Activated CD8-positive, alpha-beta memory T cell treated with anti-CD3 and anti-CD28 coated beads for 24 hours (primary cell): ENCODE results near the gene BUB1B.
A peak's percentile ranks its signal among the peaks of the same experiment; 100 is the strongest.

ENCODE experiments used
- DNase-seq: peaks from one replicate; pipeline ENCODE4 v3.0.0-alpha.2; 2020

BUB1B gene

DNA sequence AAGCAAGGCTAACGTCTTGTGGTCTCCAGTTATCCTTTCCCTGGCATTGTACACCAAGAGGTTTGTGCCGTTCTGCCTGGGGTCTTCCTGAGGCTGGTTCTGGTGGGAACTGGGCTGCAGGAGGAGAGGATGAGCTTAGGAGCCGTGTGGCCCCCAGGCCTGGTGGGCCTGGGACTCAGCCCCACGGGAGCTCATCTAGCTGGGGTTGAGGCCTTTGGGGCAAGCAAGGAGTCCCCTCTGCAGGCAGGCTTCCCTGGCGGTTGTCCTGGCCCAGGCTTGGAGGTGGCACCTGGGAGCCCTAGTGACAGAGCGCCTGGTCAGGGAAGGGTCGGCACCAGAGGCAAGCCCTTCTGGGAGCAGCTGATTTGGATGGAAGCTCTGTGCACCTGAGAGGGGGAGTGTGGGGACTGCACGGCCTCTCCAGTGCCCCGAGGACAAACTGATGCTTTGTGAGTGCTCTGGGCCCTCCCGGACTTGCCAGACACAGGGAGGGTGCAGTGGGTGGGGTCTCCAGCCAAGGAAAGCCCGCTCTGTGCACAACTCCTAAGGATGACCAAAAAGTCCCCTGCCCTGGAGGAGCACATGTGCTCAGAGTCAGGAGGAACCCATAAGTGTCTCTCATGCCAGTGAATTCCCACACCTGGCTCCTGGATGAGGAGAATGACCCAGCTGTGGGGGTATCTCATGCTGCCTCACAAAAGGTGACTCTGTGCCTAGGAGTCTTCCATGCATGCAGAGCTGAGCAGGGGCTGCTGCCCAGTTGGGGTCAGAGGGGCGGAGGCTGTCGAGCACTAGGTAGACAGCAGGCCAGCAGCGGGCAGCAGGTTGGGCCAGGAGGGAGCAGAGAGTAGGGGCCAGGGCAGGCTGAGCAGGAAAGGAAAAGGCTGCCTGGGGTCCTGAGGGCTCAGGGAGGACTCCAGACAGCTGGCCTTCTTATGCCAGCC lies 80.7 kb downstream of the BUB1B start:
- peak; percentile 47 for DNase-seq

- peak; percentile 44 for DNase-seq
Measured at GRCh38 chr15:40242213-40242599, 81.3 kb downstream of the BUB1B start.

GRCh38 chr15:40242601-40243000 lies 81.7 kb downstream of the BUB1B start:
- DNase-seq, result no peak

DNA sequence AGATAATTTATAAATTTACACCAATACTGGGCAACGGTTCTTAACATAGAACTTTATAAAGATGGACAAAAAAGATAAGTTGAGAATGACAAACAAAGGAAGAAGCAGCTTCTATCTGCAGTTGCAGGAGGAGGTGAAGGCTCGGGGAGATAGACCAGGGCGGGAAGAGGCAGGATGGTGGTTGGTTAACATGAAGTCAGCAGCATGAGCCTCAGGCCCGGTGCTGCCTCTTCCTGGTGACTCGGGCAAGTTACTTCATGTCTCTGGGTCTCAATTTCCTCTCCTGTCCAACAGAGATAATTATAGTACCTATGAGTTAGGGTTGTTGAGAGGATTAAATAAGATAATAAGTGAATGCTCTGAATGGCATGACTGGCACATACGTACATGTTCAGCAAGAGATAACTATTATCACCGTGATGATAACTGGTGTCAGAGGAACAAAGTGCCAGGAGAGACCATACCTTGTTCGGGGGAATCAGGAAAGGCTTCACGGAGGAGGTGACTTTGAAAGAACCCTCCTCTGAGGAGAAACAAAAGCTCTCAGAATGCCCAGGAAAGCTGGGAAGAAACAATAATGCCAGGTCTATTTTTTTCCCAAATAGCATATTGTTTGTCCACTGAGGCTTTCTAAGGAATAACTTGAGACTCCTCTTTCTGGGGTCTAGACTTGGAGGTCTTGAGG lies 82.4 kb downstream of the BUB1B start:
- DNase-seq, result peak; percentile 32

DNA sequence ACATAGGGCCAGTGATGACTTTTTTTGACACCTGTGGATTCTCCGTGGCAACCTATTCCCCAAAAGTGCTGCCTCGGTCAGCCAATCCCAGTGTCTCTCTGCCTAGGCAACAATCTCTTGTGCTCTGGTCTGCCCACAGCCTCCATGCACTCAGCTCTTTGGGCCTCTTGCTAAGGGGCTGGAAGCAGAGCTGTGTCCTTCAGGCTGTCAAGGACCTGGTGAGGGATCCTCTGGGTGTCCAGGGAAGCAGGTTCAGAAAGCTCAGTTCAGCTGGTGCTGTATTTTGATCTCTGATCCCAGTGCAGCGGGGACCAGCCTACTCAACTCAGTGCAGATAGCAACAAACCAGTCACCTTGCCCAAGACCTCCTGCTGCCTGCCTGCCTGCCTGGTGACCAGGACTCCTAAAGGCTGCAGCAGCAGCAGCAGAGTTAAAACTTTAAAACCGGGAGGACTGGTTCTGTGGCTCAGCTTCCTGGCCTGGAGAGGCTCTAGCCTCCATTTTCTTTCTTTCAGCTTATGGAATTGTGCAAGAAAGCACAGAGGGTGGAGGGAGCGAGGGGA lies 84.2 kb downstream of the BUB1B start:
- DNase-seq, result no peak

- DNase-seq, result no peak
Measured at GRCh38 chr15:40245666-40246450, 85.0 kb downstream of the BUB1B start.

- no peak for DNase-seq
Measured at GRCh38 chr15:40246496-40247280, 85.8 kb downstream of the BUB1B start.

DNA sequence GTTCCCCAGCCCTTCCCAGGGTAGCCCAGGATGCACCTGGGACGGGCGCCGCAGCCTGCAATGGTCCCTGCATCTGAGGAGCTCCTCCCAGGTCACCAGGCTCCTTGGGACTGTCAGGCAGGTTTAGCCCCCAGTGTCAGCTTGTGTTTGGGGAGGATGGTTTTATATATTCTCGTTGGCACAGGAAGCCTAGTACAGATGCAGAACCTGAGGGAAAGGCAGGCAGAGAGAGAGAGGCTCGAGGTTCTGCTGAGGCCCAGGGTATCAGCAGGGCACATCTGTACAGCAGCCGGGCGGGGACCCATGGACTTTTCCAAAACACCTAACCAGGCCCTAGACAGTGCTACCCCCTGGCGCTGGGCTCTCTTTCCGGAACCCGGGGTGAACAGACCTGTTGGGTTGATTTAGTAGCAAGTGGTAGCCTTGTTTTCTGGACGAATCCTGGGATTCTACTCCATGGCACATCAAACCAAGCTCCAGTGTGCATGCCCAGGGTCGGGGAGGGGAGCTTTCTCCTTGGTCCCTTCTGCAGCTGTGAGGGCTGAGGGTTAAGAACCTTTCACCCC lies 86.6 kb downstream of the BUB1B start:
- no peak for DNase-seq

DNA sequence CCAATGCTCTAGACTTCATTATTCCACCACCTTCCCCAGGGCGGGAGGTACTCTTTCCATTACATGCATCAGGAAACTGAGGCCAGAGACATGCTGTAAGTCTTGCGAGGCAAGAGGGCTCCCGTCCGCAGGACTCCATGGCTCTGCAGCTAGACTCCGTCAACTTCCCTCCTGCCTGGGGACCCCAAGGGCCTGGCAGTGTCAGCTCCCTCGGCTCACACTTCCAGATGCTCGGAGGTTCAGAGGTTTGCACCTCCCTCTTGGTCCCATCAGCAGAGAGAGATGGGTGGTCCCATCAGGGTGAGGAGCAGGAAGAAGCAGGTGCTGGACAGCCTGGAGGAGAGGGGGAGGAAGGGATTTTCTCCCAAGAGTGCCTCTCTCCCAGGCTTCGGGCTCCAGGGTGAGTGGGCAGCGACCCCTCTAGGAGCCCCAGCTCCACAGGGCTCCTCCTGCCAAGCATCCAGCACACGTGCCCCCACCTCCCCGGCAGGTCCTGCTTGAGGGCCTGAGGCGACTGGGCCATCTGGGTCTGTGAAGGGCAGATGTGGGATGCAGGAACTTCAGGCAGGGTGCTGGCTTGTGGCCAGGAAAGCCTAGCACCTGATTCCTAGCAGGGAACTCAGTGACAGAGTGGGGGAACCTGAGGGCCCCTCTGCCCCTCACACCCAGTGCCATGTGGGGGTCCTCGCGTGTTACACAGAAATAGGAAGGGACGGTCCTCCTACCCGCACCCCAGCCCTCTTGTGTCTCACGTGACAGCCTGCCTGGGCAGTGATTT lies 87.3 kb downstream of the BUB1B start:
- DNase-seq, result no peak

DNA sequence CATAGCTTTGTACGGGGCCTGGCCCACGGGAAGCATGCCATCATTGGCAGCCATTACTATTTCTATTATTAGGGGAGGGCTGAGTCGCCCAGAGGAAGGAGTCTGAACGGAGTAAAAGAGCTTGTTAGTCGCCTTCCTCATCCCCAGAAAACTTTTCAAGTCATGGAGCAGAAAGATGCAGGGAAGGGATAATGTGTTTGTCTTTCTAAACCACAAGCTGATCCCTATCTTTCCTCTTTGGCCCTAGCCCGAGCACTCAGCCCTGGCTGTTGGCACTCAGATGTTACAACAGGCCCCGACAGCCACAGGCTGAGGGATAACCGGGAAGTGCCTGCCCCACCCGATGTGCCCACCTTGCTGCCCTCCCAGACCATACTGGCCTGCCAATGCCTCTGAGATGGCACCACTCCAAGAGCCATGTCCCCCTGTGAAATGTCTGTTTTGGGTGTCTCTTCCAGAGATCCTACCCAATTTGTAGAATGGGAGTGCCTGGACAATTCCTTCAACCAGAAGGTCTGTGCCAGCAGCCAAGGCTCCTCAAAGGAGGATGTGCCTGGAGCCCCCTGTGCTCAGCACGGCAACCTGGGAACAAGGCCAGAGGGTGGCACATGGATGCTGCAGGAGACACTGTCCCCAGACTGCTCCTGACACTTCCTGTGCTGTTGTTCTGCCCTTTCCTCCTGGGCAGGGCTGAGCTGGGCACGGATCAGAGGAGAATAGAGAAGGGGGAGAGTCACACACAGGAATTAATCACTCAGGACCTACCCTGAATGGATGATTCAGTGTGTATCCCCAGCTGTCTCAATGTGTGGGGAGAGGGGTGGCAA lies 88.8 kb downstream of the BUB1B start:
- no peak for DNase-seq

GRCh38 chr15:40250304-40250656 lies 89.4 kb downstream of the BUB1B start:
- no peak for DNase-seq

GRCh38 chr15:40250771-40251483 lies 90.1 kb downstream of the BUB1B start:
- no peak for DNase-seq

DNA sequence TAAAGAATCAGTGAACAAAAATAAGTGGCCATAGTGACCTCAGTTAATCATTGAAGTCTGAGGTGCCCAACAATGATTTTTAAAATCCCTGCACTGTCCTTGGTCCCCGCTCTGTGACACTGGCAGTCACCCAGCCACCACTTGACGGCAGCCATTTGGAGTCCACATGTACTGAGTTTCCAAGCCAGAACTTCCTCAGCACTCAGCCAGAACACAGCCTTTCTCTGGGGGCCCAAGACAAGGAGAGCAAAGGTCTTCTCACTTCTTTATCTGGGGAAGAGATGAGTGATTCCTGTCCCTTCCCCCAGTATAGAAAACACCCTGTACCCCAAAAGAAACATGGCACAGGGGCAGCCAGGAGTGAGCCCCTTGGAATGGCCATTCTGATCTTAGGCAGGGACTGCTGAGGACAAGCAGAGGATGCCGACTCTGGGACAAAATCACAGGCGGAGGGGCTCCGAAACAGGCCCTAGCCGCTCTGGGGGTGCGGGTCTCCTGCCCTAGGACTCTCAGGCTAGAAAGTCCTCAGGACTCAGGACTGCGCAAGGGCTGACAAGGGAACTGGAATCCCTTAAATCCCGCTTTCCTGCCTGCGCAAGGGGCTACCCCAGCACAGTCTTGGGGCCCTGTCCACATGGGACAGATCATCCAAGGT lies 90.7 kb downstream of the BUB1B start:
- DNase-seq, result no peak

DNA sequence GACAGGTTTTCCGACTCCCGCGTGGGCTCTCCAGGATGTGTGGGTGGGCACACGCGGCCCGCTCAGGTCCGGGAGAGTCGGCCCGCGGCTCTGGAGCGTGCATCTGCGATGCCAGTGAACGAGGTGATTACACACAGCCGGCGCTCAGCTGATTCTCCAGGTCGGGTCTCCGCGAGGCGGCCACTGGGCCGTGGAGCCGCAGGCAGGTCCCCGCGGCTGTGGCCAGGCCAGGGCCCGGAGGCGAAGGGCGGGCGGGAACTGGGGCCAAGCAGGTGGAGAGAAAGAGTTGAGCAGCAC lies 91.2 kb downstream of the BUB1B start:
- DNase-seq, result no peak

DNA sequence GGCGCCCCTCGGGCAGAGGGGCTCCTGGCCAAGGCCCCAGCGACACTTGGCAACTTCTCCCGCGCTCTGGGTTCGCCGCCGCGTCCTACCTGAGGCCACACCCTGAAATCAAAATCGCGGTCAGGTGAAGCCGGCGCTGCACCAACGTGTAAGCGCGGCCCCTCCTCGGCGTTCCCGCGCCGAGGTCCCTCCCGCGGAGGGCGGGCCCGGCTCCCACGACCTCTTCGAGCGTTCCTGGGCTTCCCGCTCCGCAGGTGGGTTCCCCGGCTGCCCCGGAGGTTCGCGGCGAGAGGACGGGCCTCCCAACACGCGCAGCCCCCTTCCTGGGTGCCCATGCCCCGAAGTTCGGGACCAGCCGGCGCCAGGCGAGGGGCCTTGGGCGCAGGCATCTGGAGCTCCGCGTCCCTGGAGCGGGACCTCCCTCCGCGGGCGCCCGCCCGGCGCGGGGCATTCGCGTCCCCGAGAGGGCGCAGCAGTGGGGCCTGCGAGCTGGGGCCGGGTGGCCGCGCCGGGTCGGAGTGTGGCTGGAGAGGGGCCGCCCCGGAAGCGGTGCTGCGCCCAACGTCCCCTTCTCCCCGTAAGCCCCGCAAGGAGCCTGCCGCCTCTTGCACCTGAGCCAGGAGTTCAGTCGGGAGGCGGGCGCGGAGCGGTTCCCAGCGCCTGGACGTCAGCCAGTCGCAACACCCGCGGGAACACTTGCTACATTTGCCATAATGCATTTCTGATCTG lies 91.7 kb downstream of the BUB1B start:
- DNase-seq, result peak; percentile 69

GRCh38 chr15:40253167-40253790 lies 92.4 kb downstream of the BUB1B start:
- no peak for DNase-seq

DNA sequence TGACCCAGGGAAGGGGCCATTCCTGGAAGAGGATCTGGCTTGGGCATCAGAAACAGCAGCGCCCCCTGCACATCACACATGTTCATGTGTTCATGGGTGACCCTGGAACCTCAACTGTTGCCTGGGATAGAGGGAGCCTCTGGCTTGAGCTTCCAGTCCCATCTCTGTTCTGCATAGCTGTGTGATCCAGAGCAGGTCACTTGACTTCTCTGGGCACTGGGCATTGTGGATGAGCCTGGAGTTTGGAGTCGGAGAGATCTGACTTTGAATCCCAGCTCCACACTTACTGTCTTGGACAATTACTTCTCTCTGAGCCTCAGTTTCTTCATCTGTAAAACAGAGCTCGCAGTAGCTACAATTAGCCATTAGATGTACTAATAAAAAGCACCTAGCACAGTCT lies 93.6 kb downstream of the BUB1B start:
- DNase-seq, result no peak

- no peak for DNase-seq
Measured at GRCh38 chr15:40255033-40255432, 94.2 kb downstream of the BUB1B start.
